ENCODE data around the gene LLCFC1. TPM values are rescaled to one million over a fixed set of nuclear protein-coding genes. Genes with fewer than 3 reads are reported as not detected.
"Not testable (repeated sequence)": the region's sequence is repeated elsewhere in the genome, so short reads cannot be mapped to it uniquely, and the experiment has no call there.

Gene LLCFC1
- polyA plus RNA-seq, 1 donor = 0.26 TPM

DNA sequence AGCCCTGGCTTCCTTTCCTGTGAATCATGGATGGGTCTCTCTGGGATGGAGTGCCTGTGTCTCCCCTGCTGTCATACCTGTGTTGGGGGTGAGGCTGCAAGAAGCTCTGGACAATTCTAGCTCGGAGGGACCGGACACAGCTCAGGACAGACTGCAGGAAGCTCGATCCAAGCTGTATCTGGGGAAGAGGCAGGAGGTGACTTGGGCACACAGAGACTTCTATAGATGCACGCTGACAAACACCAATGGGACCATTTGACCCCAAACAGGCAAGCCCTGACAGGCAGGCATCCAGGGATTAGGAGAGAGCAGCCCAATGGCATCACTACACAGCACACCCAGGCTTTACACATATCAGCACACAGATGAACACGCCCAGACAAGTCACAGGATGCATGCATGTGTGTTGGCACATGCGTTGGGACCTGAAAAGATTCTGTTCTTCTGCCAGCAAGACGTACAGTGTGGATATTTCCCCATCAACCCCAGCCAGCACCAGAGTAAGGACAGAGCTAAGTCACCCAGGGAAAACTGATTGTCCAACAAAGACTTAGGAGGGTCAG lies 4.5 kb downstream of the LLCFC1 start:
- no peak for DNase-seq

DNA sequence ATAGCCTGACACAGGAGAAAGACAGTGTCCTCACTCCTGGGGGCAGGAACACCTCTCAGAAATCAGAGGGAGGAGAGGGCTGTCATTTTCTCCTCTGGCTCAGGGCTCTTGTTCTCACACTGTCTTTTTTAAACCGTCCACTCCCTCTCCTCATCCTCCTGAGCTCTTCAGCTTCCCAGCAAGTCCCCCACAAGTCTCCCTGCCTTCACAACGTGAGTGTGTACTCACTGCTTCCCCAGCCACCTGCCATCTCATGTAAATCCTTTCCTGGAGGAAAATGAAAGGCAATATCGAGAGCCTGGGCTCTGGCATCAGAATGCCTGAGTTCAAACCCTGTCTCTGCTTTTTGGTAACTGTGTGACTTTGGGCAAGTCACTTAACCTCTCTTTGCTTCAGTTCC lies 5.7 kb downstream of the LLCFC1 start:
- no peak for DNase-seq

DNA sequence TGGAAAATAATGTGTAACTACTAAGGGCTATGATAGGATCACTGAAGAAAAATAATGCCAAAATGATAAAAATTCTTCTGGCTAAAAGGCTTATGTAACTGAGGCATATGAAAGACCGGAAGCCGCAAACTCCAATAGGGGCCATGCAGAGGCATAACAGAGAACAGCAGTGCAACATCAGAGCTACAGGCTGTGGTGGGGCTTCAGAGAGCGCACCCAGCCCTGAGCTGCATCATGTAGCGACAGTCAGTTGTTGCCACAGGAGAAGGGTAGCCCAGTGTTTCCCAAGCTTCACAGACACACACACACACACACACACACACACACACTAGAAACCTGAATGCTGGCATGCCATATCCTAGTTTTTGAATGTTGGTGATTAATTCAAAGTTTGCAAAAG lies 9.3 kb downstream of the LLCFC1 start:
- DNase-seq = no peak

DNA sequence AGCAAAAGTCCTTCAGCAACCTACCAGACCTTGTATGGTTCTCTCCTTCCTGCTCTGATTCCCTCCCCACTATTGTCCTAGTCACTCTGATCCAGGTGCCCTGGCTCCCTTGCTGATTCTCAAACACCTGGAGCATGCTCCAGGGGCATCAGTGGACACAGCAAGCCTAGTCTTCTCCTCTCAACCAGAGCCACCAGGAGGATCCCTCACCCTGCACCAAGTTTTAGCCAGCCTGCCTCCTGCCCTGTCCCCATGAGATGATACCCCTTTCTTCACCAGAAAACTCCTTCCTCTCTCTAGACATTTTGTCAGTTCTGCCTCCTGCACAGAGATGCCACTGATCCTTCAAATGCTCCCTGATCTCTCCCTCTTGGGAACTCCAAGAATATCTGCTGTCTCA lies 11.0 kb downstream of the LLCFC1 start:
- DNase-seq = no peak

DNA sequence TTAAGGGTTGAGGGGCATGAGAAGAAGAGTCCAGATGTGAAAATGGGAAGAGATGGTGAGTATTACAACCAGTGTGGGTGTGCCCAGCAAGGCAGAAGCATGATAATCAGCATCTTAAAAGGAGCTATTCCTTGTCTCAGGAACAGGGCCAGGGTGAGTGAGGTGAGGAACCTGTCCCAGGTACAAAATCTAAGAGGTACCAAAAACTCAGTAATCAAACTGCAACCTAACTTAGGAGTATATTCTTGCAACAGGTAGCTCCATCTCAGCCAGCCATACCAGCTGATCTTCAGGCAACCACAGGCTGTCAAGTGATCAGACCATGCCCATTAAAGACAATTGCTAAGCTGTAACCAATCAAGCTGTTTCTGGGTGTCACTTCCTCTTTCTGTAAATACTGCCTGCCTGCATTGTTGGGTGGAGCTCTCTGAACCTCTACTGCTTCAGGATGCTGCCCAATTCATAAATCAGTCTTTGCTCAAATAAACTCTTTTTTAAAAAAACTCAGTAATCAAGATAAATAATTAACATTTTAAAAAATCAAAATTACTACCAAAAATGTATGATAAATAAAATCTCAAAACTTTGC lies 15.5 kb downstream of the LLCFC1 start:
- no peak for DNase-seq

DNA sequence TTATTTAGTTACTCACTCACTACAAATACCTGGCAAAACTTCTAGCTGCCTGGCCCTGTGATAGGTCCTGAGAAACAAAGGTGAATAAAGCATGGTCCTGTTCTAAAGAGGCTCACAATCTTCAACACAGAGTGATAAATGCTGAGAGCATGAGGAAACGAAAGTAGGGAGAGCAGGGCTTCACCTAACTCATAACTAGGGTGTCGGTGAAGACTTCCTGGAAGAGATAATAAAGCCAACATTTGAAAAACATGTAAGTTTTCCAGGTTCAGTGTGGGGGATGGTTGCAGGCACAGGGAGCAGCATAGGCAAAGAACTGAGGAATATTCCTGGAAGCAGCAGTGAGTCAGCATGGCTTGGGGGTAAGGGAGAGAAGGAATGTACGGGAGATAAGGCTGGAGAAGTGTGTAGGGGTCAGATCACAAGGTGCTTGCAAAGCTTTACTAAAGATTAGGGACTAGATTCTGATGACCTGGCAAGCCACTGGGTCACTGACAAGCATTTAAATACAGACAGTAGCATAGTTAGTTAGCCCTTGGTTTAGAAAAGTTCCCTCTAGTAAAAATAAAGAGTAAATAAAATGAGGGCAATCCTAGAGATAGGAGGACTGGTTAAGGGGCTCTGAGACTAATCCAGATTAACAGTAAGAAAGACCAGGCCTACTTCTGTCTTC lies 17.8 kb downstream of the LLCFC1 start:
- no peak for DNase-seq

DNA sequence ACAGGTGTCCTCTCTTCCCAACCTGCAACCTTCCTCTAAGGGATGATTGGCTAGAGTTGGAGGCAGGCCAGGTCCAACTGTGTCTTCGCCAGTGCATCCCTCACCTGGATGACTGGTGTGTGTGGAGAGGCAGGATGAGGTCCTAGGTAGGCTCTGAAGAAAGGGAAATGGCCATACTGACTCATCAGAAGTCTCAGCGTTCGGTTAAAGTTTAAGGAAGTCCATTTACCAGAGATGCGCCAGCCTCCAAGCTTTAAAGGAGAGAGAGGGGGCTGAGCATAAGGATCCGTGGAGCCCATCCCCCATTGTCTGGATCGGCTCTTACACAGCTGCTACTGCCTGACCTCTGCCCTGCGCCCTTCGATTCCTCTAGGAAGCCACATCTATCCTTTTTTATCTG lies 18.4 kb downstream of the LLCFC1 start:
- no peak for DNase-seq

DNA sequence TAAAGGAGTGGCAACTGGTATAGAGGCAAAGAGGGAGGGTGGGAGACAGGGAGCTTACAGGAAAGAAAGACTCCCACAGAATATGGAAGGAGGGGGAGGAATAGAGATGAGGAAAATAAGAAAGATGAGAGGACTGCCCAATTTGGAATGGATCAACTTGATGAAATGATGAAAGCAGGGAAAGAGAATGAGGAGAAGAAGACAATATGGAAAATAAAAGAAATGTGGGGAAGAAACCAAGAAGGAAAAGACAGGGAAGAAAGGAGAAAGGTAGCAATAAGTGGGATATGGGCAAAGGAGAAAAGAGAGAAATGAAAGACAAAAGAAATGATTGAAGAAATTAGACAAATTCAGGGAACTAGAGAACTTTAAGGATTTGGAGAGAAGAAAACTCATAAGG lies 19.9 kb downstream of the LLCFC1 start:
- DNase-seq = no peak

DNA sequence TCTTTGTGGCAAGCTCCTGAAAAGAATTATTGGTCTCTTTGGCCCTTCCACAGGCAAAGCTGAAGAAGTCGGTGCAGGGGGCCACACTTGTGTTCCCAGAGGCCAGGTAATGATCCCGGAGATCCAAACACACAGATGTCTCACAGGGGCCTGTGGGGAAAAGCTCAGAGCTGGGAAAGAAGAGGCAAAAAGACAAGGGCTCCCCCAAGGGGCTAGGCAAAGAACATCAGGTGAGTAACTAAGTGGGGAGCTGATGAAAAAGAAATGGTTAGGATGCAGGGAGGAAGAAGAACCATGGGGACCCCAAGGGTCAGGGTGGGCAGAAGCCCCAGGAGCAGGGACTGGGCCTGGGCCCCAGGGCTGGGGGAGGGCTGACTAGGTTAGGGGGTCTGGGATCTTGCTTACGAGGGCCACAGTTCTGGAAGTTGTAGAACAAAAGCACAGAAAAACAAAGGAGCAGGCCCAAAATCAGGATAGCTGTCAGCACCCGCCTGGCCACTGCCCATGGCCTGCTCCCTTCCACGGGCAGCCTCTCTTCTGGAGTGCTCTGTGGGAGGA lies 21.8 kb downstream of the LLCFC1 start:
- no peak for DNase-seq

DNA sequence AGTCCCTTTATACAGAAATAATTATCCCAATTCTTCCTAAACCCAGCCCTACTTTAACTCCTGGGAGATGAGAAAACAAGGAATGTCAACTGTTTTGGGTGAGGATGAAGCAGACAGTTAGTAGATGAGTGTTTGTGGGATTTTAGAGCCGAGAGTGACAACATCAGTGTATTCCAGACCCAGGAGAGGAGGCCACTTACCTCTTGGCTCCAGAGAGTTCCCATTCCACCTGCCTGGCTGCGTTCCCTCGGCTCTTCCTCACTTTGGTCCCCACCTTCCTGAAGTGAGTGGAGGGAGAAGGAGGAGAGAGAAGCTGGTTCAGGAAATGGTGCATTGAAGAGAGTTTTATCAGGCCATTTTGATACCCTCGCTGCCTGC lies 22.3 kb downstream of the LLCFC1 start:
- no peak for DNase-seq

DNA sequence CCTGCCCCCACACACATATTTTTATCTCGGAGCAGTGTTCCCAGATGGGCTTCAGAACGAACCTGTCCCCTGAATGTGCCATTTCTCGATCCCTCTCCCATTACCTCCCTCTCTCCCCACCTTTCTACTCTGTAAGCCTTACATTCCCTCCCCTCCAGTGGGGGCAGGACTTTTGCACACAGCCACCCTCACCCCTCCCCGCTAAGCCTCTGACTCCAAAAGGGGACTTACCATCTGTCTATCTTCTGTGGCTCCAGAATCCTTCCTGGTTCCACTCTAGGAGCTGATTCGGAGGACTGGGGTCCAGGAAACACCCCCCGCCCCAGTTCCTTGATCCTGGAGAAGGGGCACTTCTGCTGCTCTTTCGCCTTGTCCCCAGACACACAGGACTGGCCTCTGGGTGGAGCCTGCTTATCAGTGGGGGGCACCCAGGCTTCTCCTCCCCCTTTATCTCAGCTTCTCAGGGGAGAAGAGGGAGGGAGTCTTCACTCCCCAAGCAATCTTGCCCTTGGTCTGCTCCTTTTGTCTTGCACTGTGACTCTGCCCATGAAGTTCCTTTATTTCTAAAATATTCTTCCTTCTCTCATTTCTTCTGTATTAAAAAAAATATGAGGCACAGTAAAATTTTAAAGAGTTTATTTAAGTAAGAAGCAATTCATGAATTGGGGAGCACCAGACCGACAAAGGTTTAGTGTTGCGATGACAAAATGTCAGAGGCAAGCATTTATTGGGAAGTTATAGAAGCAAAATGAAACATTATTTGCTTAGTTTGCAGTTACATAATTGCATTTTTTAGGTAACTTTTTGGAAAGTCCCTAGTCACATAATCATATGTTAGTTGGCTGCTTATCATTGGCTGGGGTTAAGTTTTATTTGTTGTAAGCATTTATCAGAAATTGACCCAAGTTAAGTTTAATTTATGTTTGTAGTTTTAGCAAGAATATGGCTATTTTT lies 23.0 kb downstream of the LLCFC1 start, which contains the start of gene KEL:
Gene KEL (minus strand): TSS at position 391 of the 954 bp plus-strand sequence. CDS start 157 bp downstream, at position 234.
- no peak for DNase-seq

DNA sequence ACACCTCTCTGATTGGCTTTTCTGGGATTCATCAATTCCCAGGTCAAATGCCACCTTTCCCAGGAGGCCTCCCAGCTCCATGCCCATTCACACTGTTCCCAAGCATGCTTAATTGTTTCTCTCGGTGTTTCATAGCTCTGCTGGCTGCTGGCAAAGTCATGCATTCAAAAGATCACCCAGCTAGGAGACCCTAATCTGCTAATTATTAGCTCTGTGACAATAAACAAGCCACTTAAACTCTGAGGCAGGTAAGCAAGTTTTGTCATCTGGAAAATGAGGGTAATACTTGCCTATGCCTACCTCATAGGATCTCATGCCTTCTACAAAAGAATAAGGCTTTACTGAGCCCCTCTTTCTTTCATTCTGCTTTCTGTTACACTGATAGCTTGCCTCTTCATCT lies 23.7 kb downstream of the LLCFC1 start:
- no peak for DNase-seq

DNA sequence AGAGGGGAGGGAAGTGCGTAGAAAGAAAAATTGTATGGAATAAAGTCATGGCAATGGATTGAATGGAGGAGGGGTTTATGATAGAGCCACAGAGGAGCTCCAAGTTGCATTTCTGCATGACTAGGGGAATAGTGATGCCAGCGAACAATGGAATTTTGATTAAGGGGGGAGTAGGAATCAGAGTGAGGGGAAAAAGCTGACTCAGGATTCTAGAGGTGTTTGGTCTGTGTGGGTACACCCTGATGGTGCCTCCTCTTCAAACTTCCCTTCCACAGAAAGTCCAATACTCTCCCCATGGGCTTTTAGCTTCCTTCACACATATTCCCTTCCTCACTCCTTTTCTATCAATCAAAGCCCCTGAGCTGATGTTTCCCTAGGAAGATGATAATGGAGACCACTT lies 24.7 kb downstream of the LLCFC1 start:
- DNase-seq = no peak

DNA sequence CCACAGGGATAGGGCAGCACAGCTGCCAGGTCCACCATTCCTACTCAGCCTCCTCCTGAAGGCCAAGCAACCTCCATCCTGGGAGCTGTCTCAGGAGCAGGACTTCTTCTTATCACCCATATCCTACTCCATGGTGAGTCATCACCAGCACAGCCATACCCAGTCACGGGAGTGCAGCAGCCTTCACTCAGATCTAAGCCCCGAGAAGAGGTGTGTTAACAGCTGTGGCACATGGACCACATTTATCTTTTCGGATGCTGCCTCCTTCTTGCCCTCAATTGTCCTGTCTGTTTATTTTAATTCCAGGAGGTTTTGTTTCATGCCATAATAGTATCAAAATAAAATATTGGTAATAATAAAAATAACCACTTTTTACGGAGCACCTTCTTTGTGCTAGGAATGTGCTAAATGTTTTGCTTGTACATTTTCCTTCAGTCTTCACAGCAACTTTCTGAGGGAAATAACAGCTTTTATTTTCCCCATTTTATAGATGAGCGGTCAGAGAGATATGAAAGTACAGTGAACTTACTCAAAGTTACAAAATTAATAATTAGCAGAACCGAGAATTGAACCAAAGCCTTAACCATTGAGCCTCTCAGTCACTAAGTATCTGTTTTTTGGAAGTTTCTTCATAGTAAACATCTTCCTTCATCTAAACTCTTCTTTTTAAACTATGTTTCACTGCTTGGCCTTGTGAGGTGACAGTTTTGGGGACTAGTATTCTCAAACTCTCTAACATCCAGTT lies 25.4 kb downstream of the LLCFC1 start:
- DNase-seq = no peak

DNA sequence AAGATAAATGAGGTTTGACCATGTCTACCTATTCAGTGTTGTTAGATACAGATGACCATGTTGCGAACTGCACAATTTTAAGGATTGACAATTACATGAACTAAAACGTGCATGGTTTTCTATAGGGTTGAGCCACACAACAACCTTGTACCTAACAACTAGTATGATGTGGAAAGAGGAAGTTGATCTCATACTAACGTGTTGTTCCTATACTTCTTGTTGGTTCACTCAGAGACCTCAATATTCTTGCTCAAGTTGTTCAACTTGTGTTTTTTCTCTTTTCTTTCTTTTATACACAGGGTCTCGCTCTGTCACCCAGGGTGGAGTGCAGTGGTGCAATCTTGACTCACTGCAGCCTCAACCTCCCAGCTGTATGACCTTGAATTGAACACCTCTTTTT lies 28.9 kb downstream of the LLCFC1 start:
- no peak for DNase-seq

DNA sequence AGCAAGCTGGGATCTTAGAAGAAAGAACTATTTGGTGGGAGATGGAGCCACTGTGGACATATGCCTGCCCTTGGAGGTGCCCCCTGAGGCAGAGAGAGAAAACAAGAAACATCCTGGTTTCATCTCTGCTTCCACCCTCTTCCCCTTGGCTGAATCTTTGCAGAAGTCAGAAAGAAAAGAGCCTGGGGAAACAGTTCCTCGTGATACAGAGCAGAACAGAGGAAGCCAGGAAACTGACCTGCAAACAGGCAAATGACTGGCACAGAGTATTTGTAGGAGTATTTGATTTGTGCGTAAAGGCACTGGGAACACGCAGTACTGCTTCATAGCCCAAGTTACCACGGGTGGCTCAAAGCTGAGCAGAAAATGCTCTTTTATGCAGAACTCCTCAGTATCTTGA lies 29.9 kb downstream of the LLCFC1 start:
- DNase-seq = no peak

DNA sequence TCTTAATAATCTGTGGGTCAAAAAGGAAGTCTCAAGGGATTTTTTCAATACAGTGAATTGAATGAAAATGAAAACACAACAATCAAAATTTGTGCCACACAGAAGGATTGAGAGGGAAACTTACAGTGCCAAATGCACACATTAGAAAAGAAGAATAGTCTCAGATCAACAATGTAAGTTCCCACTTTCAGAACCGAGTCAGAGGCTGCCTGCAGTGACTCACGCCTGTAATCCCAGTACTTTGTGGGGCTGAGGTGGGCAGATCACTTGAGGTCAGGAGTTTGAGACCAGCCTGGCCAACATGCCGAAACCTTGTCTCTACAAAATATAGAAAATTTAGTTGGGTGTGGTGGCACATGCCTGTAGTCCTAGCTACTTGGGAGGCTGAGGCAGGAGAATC lies 35.3 kb downstream of the LLCFC1 start:
- no peak for DNase-seq

DNA sequence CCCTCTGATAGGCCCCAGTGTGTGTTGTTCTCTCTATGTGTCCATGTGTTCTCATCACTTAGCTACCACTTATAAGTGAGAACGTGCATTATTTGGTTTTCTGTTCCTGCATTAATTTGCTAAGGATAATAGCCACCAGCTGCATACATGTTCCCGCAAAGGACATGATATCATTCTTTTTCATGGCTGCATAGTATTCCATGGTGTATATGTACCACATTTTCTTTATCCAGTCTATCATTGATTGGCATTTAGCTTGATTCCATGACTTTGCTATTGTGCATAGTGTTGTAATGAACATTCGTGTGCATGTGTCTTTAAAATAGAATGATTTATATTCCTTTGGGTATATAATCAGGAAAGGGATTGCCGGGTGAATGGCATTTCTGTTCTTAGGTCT lies 39.1 kb downstream of the LLCFC1 start:
- DNase-seq = not testable (repeated sequence)

DNA sequence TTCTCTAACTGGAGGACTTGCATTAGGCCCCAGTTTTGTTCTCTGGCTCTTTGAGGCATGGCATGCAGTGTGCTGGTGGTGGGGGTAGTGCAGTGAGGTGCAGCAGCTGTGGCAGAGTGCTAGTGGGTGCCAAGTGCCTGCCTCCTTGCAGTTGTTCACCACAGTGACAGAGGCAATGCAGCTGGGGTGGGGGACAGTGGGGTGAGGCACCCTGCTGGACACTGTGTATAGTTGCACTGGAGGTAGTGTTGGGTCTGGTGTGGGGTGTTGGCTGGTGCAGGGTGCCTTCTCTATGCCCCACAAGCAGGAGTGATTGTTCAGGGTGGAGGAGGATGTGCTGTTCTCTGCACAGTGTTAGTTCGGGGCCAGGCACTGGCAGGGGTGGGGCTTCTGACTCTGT lies 44.5 kb downstream of the LLCFC1 start:
- no peak for DNase-seq

DNA sequence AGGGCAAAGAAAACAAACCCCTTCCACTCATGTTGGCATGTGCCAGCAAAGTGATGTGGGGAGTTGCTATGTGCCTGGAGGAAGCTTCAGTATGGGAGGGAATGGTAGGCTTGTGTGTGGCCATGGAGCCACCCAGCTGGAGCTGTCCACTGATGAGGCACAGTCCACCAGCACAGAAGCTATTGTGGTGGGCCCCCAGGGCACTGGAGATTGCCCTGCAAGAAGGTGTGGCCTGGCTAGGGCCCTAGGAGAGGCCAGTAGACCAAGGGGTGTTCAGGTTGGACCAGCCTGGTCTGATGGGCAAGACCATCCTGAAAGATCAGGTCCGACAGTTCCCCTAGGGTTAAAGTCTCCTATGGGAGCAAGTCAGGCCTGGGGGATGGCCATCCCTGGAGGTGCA lies 45.0 kb downstream of the LLCFC1 start:
- no peak for DNase-seq
